NOMO-1 treated with dmso at 0.1 percent for 144 hours (cell line): ENCODE data around the gene SRGAP2.
"Not testable (repeated sequence)": the region's sequence is repeated elsewhere in the genome, so short reads cannot be mapped to it uniquely, and the experiment has no call there.

Experiments
- DNase-seq: peaks from one replicate; lab custom pipeline; 2025; ENCODE audit not compliant: unreplicated experiment; lab: John Stamatoyannopoulos, UW

Gene SRGAP2

GRCh38 chr1:206246129-206246886 is 43.0 kb downstream of the SRGAP2 start:
- DNase-seq = not testable (repeated sequence)

GRCh38 chr1:206250953-206251681 is 47.8 kb downstream of the SRGAP2 start:
- not testable (repeated sequence) for DNase-seq

DNA sequence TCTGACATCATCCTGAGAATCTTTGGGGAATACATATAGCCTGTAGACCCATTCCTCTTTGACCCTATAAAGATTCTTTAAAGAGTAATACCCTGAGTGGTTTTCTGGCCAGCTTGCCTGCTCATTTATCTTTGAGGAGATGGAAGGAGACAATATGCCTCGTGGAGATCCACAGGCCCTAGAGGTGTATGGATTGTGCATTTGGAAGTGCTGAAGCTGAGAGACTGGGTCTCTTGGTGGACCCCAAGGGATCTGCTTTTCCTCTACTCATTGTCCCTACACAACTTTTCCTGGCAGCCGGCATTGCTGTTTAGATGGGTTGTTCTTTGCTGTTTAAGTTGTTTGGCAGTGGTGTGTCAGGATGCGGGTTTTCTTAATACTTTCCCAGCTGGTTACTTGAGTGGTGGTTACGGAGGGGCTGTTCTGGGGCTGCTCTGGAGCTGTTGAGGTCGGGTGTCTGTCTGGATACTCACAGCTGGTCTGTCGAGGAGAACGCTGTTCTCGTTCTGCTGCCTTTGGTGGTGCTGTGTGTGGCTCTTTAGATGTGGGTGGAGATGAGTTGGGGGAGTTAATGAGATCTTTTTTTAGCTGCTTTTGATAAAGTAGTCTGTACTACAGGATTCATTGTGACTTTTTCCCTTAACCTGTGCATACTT is 49.5 kb downstream of the SRGAP2 start:
- not testable (repeated sequence) for DNase-seq
